Fibroblast of villous mesenchyme (primary cell): Measurements from ENCODE around the gene TMEM44. TPM values are rescaled to one million over a fixed set of nuclear protein-coding genes. Genes with fewer than 3 reads are reported as not detected.
A peak's percentile ranks its signal among the peaks of the same experiment; 100 is the strongest.

Experiments
- DNase-seq: peaks from one replicate; pipeline ENCODE4 v3.0.0-alpha.2; 2010; ENCODE audit warnings: low read depth
- H3K4me3 ChIP-seq: 2 replicates; pipeline ENCODE4 v1.5.1; 2011; ENCODE audit warnings: low read depth, mild to moderate bottlenecking, low read length
- CTCF ChIP-seq: IDR thresholded peaks from 2 replicates; pipeline ENCODE4 v1.5.1; 2012; ENCODE audit warnings: low read depth, mild to moderate bottlenecking, low read length; ENCODE audit not compliant: insufficient read depth
- total RNA-seq: library from RNA; depleted of rRNA; stranded (reverse); fragments of >200 nt; gene quantifications from 2 replicates; pipeline ENCODE4 v1.2.3, GENCODE V29; 2012

The TMEM44 gene
- total RNA-seq, 1 donor = 11.7 TPM

DNA sequence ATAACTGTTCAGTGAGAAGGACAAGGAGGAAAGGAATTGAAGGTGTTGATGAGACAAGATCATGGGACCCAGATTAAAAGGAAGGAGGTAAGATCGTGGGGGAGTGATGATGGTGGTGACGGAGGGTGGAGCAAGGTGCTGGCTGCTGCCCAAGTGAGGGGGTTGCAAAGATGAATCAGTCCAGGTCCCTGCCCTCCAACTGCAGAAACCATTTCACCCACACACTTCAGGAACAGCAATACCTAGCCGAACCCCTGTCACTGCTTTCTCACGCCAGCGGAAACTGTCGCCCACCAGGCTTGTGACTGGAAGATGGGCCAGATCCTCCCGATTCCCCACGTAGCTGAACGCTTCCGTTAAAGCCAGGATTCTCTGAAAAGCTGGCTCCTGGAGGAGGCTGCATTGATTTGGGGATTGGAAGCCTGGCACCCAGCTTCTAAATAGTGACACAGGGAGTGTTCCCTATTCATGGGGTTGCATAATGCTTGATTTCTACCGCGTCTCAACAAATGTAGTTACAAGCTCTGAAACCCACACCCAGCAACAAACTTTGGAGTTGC is 41.9 kb upstream of the TMEM44 start:
- TF ChIP-seq CTCF = no peak
- H3K4me3 ChIP-seq = no peak overlapping the region
- no peak for DNase-seq

DNA sequence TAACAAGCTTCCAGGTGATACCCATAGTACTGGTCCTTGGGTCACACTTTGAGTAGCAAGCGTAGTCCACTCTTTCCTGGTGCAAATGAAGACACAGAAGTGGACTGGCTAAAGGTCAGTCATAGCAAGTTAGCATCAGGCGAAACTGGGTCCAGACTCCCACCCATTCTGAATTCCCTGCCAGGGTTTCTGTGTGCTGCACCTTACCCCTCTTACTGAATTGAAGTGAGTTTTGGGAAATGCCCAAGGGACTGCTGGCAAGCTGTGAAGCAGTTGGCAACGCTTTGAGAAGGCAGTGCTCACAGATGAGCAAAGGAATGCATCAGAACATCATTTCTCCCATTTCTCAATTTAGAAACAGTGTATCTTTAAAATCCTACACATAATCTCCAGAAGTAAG is 40.5 kb upstream of the TMEM44 start:
- no peak overlapping the region for H3K4me3 ChIP-seq
- no peak for TF ChIP-seq CTCF
- DNase-seq = no peak

DNA sequence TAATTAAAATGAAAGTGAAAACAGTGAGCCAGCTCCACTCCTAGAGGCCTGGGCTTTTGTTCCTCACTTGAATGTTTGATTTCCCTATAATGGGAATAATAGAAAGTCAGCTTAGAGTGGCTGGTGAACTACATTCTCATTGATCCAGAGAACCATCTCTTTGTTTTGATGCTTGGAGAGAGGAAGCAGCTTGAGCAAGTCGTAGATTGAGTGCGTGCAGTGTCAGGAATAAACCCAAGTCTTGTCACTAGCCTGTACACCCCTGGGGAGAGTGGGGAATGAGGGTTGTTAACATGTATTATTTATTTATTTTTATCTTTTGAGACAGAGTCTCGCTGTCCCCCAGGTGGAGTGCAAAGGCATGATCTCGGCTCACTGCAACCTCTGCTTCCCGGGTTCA is 39.7 kb upstream of the TMEM44 start:
- H3K4me3 ChIP-seq = peak overlapping the region; percentile 93
- DNase-seq = no peak
- no peak for TF ChIP-seq CTCF

DNA sequence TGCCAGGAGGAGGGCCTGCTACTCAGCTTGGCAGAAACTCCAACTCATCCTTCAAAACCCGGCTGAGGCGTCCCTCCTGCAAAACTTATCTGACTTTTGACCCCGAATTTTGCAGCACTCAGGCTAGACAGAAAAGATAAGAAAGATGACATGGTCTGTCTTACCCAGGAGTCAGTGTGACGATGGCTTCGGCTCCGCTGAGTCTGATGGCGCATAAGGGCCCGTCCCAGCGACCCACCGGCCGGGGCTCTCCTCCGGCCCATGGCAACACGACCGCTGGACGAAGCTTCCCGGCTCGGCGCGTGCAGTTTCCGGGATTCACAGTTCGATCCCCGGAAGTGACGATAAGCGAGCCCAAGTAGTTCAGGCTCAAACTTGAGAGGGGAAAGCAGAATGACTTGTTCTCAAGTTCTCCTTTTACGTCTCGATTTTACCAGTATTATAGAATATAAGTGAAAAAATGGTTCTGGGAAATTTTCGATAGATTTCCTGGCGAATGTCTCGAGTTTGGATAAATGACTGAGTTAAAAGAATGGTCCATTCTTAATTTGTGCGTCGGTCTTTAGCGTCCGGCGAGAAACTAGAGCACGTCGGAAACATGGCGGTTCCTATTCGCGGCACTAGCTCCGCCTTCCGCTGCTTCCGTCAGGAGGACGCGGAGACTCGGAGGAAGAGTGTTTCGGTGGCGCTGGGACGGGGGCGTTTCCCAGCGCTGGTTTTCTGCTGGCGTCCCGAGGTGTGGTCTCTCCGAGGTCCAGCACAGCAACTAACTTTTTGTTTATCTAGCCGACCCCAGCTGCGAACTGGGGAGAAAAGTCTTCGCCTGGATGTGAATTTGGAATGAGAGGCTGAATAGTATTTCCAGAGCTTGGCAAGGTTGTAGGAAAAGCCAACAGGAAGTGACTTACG is 38.9 kb upstream of the TMEM44 start, which contains the start of gene LSG1:
LSG1 (minus strand) TSS at position 292 of the 909 bp plus-strand sequence; CDS start at position 263, 29 bp downstream.
- peak; percentile 98 for DNase-seq
- TF ChIP-seq CTCF = no peak
- H3K4me3 ChIP-seq = peak within 1 kb of the TSS; percentile 93

DNA sequence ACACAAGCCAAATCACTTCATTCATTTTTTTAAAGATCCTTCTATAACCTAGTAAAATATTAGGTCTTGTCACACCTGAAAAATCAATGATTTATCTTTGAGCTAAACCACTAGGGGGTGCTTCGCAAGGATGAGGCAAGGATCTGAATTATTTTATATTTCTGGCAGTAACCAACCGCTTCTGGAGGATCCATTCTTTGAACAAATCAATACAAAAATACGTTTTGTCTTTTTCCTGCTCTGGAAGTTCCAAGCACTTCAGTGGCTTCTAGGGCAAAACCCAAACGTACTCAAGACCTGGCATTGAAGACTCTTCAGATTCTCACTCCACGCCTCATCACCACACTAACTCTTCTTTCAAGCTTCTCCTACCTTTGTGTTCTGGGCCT is 38.3 kb upstream of the TMEM44 start:
- TF ChIP-seq CTCF = peak; percentile 53
- peak overlapping the region; percentile 93 for H3K4me3 ChIP-seq
- DNase-seq = peak; percentile 55

DNA sequence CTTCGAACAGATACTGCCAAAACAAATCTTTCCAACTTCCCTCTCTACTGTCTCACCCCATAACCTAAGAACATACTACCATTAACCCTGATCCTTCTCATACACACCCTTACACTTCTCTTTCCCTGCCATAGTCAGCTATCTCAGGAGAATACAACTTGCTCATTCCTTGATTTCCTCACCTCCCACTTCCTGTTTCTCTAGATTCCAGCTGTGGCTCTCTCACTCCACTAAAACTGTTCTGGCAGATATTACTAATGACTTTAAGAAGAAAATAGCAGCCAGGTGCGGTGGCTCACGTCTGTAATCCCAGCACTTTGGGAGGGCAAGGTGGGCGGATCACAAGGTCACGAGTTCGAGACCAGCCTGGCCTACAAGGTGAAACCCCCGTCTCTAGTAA is 34.1 kb upstream of the TMEM44 start:
- H3K4me3 ChIP-seq = no peak overlapping the region
- no peak for TF ChIP-seq CTCF
- no peak for DNase-seq
